DOHH2 (cell line): ENCODE data around the gene TTF2.

Experiments used
- H3F3A ChIP-seq: fragments of 200-600 bp; sonication (generic), shearing (Covaris generic); 2 replicates; pipeline ENCODE4 v1.6.0; 2016; ENCODE audit warnings: antibody characterized with exemption, mild to moderate bottlenecking; ENCODE audit not compliant: control insufficient read depth, insufficient read depth
- H3K27ac ChIP-seq: fragments of 200-600 bp; sonication (generic); 2 replicates; pipeline ENCODE4 v1.5.1; 2014; ENCODE audit warnings: low read depth, mild to moderate bottlenecking, low read length, moderate library complexity
- H3K27me3 ChIP-seq: fragments of 200-600 bp; sonication (generic); 2 replicates; pipeline ENCODE4 v1.6.1; 2014; ENCODE audit warnings: mild to moderate bottlenecking, low read length, mixed read lengths; ENCODE audit not compliant: control insufficient read depth
- H3K36me3 ChIP-seq: fragments of 200-600 bp; sonication (generic); 2 replicates; pipeline ENCODE4 v1.6.1; 2014; ENCODE audit warnings: mild to moderate bottlenecking, low read length, moderate library complexity, mixed read lengths; ENCODE audit not compliant: control insufficient read depth
- H3K4me1 ChIP-seq: fragments of 200-600 bp; sonication (generic); 2 replicates; pipeline ENCODE4 v1.6.1; 2014; ENCODE audit warnings: mild to moderate bottlenecking, low read length, mixed read lengths; ENCODE audit not compliant: control insufficient read depth
- H3K4me2 ChIP-seq: fragments of 200-600 bp; sonication (generic); 2 replicates; pipeline ENCODE4 v1.6.0; 2014; ENCODE audit warnings: mild to moderate bottlenecking, low read length, moderate library complexity
- H3K4me3 ChIP-seq: fragments of 200-600 bp; sonication (generic); 2 replicates; pipeline ENCODE4 v1.5.1; 2014; ENCODE audit warnings: mild to moderate bottlenecking, low read length, mixed read lengths
- H3K79me2 ChIP-seq: fragments of 200-600 bp; sonication (generic); 2 replicates; pipeline ENCODE4 v1.6.1; 2014; ENCODE audit warnings: mild to moderate bottlenecking, low read length, mixed read lengths; ENCODE audit not compliant: control insufficient read depth
- H3K9me2 ChIP-seq: fragments of 200-600 bp; sonication (generic); replicated peaks from 2 replicates; pipeline ENCODE4 v1.6.1; 2014; ENCODE audit warnings: mild to moderate bottlenecking, low read length, mixed read lengths; ENCODE audit not compliant: control insufficient read depth
- H3K9me3 ChIP-seq: fragments of 200-600 bp; sonication (generic); 2 replicates; pipeline ENCODE4 v1.6.1; 2014; ENCODE audit warnings: antibody characterized with exemption, low read length, mixed read lengths; ENCODE audit not compliant: control insufficient read depth, insufficient read depth
- H4K20me1 ChIP-seq: fragments of 200-600 bp; sonication (generic); 2 replicates; pipeline ENCODE4 v1.6.0; 2014; ENCODE audit warnings: low read depth, mild to moderate bottlenecking, antibody characterized with exemption, low read length, moderate library complexity; ENCODE audit not compliant: control insufficient read depth, insufficient read depth
- CTCF ChIP-seq: fragments of 200-600 bp; sonication (generic); IDR thresholded peaks from one replicate; pipeline ENCODE4 v1.5.1; 2014; ENCODE audit warnings: antibody characterized with exemption, mild to moderate bottlenecking, low read depth, low read length; ENCODE audit not compliant: poor library complexity, severe bottlenecking
- EZH2phosphoT487 ChIP-seq: fragments of 200-600 bp; sonication (generic); IDR thresholded peaks from 2 replicates; pipeline ENCODE4 v1.6.1; 2017; ENCODE audit warnings: borderline replicate concordance, mild to moderate bottlenecking, antibody characterized with exemption, low read length, moderate library complexity, mixed read lengths

The TTF2 gene

GRCh38 chr1:117122330-117123025, 62.4 kb downstream of the TTF2 start:
- Histone ChIP-seq H3K27me3 (peaks cover 22% of the 10 kb centered on the region), H3K79me2 (no peaks in the 10 kb centered on the region), H3F3A (no peaks in the 10 kb centered on the region), H3K9me2 (no peaks in the 10 kb centered on the region), H3K36me3 (no peaks in the 10 kb centered on the region), H3K4me1 (peaks cover 12% of the 10 kb centered on the region; the same call in 1 of the 2 replicates), H3K4me3 (peak overlapping the region; percentile 80), H4K20me1 (no peaks in the 10 kb centered on the region), H3K9me3 (no peaks in the 10 kb centered on the region), H3K27ac (no peak overlapping the region), H3K4me2 (peak overlapping the region; percentile 82)
- TF ChIP-seq CTCF (no peak), EZH2phosphoT487 (no peak)

- H3K4me3 ChIP-seq: no peak overlapping the region
- H3K27me3 ChIP-seq: peaks cover 22% of the 10 kb centered on the region
- H3K9me3 ChIP-seq: no peaks in the 10 kb centered on the region
- no peaks in the 10 kb centered on the region for H4K20me1 ChIP-seq
- H3K4me2 ChIP-seq: no peak overlapping the region
- no peaks in the 10 kb centered on the region for H3F3A ChIP-seq
- H3K9me2 ChIP-seq: no peaks in the 10 kb centered on the region
- no peak overlapping the region for H3K27ac ChIP-seq
- H3K79me2 ChIP-seq: no peaks in the 10 kb centered on the region
- no peaks in the 10 kb centered on the region for H3K36me3 ChIP-seq
- TF ChIP-seq EZH2phosphoT487 (no peak), CTCF (no peak)
- peaks cover 12% of the 10 kb centered on the region; the same call in 1 of the 2 replicates for H3K4me1 ChIP-seq
Measured at GRCh38 chr1:117123274-117123673, 63.1 kb downstream of the TTF2 start.

- Histone ChIP-seq H3K4me2 (no peak overlapping the region), H3K9me3 (no peaks in the 10 kb centered on the region), H4K20me1 (no peaks in the 10 kb centered on the region), H3K9me2 (no peaks in the 10 kb centered on the region), H3K79me2 (no peaks in the 10 kb centered on the region), H3K36me3 (no peaks in the 10 kb centered on the region), H3K4me1 (peaks cover 12% of the 10 kb centered on the region; the same call in 1 of the 2 replicates), H3K27ac (no peak overlapping the region), H3F3A (no peaks in the 10 kb centered on the region), H3K27me3 (peaks cover 22% of the 10 kb centered on the region), H3K4me3 (no peak overlapping the region)
- no peak for TF ChIP-seq EZH2phosphoT487
- no peak for TF ChIP-seq CTCF
Measured at GRCh38 chr1:117124661-117125060, 64.5 kb downstream of the TTF2 start.
